Heart left ventricle (tissue), 16 donors: ENCODE results near the gene HIVEP2. TPM values are rescaled to one million over a fixed set of nuclear protein-coding genes. Genes with fewer than 3 reads are reported as not detected.

ENCODE experiments used
- ATAC-seq, 4 donors: fragments of 200-7000 bp; cut with Tn5 transposase; one replicate each; pipeline ENCODE4 v1.9.1; 2020 to 2022; ENCODE audit warnings: moderate library complexity in 4 of 4, mild to moderate bottlenecking in 3 of 4, moderate number of reproducible peaks in 1 of 4
- DNase-seq, 5 donors: peaks; one replicate each; pipeline ENCODE4 v3.0.0-alpha.2; 2020
- H3K27ac ChIP-seq, 12 donors: fragments of 200-600 bp; sonication (generic) in 4 of 12; one replicate each; pipeline versions ENCODE4 v1.5.0 to v1.8.0; 2016 to 2022; ENCODE audit warnings: mild to moderate bottlenecking in 2 of 12
- H3K27me3 ChIP-seq, 9 donors: fragments of 200-600 bp; sonication (generic) in 2 of 9; one replicate each; pipeline versions ENCODE4 v1.5.1 to v1.8.0; 2016 to 2022; ENCODE audit warnings: mild to moderate bottlenecking in 3 of 9
- H3K36me3 ChIP-seq, 9 donors: fragments of 200-600 bp; sonication (generic) in 2 of 9; one replicate each; pipeline versions ENCODE4 v1.5.0 to v1.8.0; 2018 to 2022; ENCODE audit warnings: mild to moderate bottlenecking in 2 of 9
- H3K4me1 ChIP-seq, 12 donors: fragments of 200-600 bp; sonication (generic) in 4 of 12; one replicate each; pipeline versions ENCODE4 v1.5.0 to v1.8.0; 2016 to 2022; ENCODE audit warnings: mild to moderate bottlenecking in 3 of 12
- H3K4me3 ChIP-seq, 12 donors: fragments of 200-600 bp; sonication (generic) in 4 of 12; one replicate each; pipeline versions ENCODE4 v1.5.0 to v1.8.0; 2017 to 2022; ENCODE audit warnings: mild to moderate bottlenecking in 9 of 12, moderate library complexity in 4 of 12
- H3K9me3 ChIP-seq, 12 donors: fragments of 200-600 bp; sonication (generic) in 4 of 12; one replicate each; pipeline versions ENCODE4 v1.5.0 to v1.8.0; 2016 to 2022; ENCODE audit warnings: mild to moderate bottlenecking in 1 of 12
- POLR2A ChIP-seq, 2 donors: fragments of 450-650 bp; IDR thresholded peaks; one replicate each; pipeline ENCODE4 v1.6.1; 2017; ENCODE audit warnings: antibody characterized with exemption in 2 of 2, mild to moderate bottlenecking in 2 of 2, moderate library complexity in 2 of 2
- WGBS, 4 donors: extraction: QIAGEN DNeasy Blood & Tissue Kit in 2 of 4; methylation state at CpG; one replicate each; pipeline versions ENCODE4 v1.1.5 to v1.1.7; 2013 to 2018; 5-methylcytosine and 5-hydroxymethylcytosine counted together
- intact Hi-C, 10 donors: fragments of 100-400 bp; cut with DNase I; formaldehyde crosslinking; loops; one replicate each; pipeline versions ENCODE4 v1.11.1 to v1.14.2; 2022
- polyA plus RNA-seq, 2 donors: library from polyadenylated mRNA; stranded (reverse); fragments of 200-250 nt; gene quantifications; one replicate each; pipeline ENCODE4 v1.2.3, GENCODE V29; 2013
- total RNA-seq, 9 donors: library from RNA; depleted of rRNA in 2 of 9; stranded (reverse); fragments of >200 nt in 2 of 9; fragmentation: NEBNext Ultra II Directional in 3 of 9; extraction: Animal tissue kit (Norgen Biotek cat#: 25700) in 3 of 9; gene quantifications; one replicate each; pipeline versions ENCODE4 v1.1.0 to v1.2.4, GENCODE V29; 2016 to 2023
- TF ChIP-seq, protein P1 (sequence below), 12 donors: fragments of 200-600 bp; sonication (generic) in 4 of 12; IDR thresholded peaks; one replicate each; pipeline versions ENCODE4 v1.5.0 to v1.8.0; 2018 to 2022; ENCODE audit warnings: antibody characterized with exemption in 12 of 12, mild to moderate bottlenecking in 5 of 12
- donor health status: ischemic (EF 13 %, LVEDD 7.1; RV severe dilation, severe dysfunction).
- donor health status: healthy with polysubstance abuse.
- donor health status: DM: no; HTN: yes; CAD: no.
- donor health status: DM: no; HTN: no; CAD: no.
- donor health status: ischemic (EF 25% LVEDD 6.9; RV normal size, moderate dysfunction).
- donor health status: ischemic (EF 25% LVEDD 5.7; RV mildly dilated, moderate dysfunction).
- donor health status: healthy.
- donor health status: DM: yes; HTN: yes; CAD: no.
- donor health status: ischemic (EF 35%, LVEDD 5.7; RV mildly dilated, moderate dysfunction).
- donor health status: nonischemic (EF 11% LVEDD 7.7; RV severe dilation, severe dysfunction).
- donor health status: DM: yes; HTN: yes; CAD: no.
- donor health status: PGD.
- donor health status: ischemic (EF 29% LVEDD 5.4; RV normal size, mild dysfunction).
- donor health status: nonischemic (EF 23%, LVEDD 6.1; RV moderate dilation, normal function).

Gene HIVEP2
- total and polyA plus RNA-seq, 11 donors, result 2.7 to 31.2 (median 20.4) TPM

DNA sequence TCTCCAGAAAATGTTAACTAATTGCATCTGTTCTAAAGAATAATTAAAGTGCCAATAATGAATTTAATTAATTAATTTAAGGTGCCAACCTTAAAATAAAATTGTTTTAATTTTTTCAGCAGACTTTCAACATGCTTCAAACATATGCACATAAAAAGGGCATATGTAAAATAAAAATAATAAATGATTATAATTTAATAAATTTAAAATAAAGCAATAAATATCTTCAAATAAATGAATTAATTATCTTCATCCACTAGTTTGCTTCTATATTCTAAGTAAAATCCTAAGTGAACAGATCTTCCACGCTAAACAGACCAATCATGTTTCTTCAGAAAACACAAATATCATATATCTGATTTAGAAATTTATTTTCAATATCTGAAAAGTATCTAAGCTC lies 119.2 kb downstream of the HIVEP2 start:
- Histone ChIP-seq H3K27ac (no peak overlapping the region), H3K36me3 (no peaks in the 10 kb centered on the region), H3K27me3 (no peaks in the 10 kb centered on the region), H3K9me3 (no peaks in the 10 kb centered on the region), H3K4me3 (no peak overlapping the region), H3K4me1 (peaks cover 3 to 75% (median 55%) of the 10 kb centered on the region in 12 donors)
- intact Hi-C loops, result loop anchor here in 2 of 10 donors (10.0 kb wide), 2 partner anchors 59 to 131 kb away; no protein-coding TSS in a partner anchor
- WGBS, 4 donors, result 96 to 100% (median 98%) methylated on average over 1 of the region's 1 CpG
- ATAC-seq, result no peak
- TF ChIP-seq POLR2A (IDR thresholded peaks at IDR 0.05), result no peak
- TF ChIP-seq, protein P1, sequence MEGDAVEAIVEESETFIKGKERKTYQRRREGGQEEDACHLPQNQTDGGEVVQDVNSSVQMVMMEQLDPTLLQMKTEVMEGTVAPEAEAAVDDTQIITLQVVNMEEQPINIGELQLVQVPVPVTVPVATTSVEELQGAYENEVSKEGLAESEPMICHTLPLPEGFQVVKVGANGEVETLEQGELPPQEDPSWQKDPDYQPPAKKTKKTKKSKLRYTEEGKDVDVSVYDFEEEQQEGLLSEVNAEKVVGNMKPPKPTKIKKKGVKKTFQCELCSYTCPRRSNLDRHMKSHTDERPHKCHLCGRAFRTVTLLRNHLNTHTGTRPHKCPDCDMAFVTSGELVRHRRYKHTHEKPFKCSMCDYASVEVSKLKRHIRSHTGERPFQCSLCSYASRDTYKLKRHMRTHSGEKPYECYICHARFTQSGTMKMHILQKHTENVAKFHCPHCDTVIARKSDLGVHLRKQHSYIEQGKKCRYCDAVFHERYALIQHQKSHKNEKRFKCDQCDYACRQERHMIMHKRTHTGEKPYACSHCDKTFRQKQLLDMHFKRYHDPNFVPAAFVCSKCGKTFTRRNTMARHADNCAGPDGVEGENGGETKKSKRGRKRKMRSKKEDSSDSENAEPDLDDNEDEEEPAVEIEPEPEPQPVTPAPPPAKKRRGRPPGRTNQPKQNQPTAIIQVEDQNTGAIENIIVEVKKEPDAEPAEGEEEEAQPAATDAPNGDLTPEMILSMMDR (IDR thresholded peaks at IDR 0.05), result no peak
- DNase-seq, result no peak

DNA sequence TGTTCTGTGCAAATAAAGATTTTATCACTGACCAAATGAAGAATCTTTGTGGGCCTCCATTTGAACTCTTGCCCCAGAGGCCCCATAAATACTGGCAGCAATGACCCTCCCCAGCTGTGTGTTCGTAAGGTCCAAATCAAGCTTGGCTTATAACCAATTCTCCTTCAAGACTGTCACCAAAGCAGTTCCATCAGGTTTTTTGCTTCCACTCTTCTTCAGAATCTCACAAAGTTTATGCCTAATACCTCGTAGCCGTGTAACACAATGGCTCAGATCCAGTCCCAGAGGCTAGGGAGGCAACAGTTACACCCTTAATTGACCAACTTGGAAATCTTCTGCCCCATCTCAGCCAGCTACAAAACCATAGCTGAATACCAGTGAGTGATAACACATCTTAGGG lies 120.5 kb downstream of the HIVEP2 start:
- 31 to 57% (median 37%) methylated on average over 3 of the region's 3 CpGs for WGBS, 4 donors
- H3K36me3 ChIP-seq, result no peaks in the 10 kb centered on the region

DNA sequence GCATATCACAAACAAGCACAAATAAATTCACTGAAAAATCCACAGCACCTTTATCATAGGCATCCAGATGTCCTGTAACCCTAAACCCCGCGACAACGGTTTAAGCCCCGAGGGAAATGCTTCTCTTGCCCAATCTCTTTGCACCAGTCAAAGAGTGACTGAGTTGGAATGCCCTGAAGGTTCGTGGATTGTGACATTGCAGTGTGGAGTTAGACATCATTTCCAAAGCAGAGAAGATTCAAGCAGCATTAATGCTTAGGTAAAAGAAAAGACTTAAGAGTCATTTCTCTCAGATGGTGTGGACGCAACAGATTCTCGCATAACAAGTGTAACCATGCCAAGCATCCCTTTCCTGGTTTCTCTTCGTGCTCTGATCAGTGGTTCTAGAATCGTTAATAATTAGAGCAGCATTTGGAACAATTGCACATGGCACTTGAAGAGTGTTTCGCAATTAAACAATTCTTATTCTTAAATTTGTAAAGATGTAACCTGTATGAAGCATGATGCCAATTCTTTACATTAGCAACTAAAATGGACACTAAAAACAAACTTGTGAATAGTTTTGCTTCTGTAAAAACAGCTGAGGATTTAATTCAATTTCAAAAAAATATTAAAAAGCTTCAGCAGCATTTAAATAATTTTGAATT lies 121.6 kb downstream of the HIVEP2 start:
- TF ChIP-seq, protein P1 (IDR thresholded peaks at IDR 0.05), result peak in 1 of 12 donors; percentile 1
- TF ChIP-seq POLR2A (IDR thresholded peaks at IDR 0.05), result no peak
- DNase-seq (no peak), ATAC-seq (no peak)
- WGBS, 4 donors, result 80 to 87% (median 85%) methylated on average over 10 of the region's 10 CpGs
- Histone ChIP-seq H3K4me1 (peaks cover 6 to 76% (median 64%) of the 10 kb centered on the region in 12 donors), H3K4me3 (no peak overlapping the region), H3K27ac (no peak overlapping the region), H3K9me3 (no peaks in the 10 kb centered on the region), H3K27me3 (no peaks in the 10 kb centered on the region), H3K36me3 (no peaks in the 10 kb centered on the region)
- intact Hi-C loops, result loop anchor here in 3 of 10 donors (5.0 to 10.0 kb wide), 3 partner anchors 61 to 129 kb away; partner anchors contain the start of gene HIVEP2 (in 1 of the 3)

More for the DNA sequence above, 120.5 kb downstream of the HIVEP2 start:
- Histone ChIP-seq H3K9me3 (no peaks in the 10 kb centered on the region), H3K27me3 (no peaks in the 10 kb centered on the region), H3K4me1 (peaks cover 6 to 73% (median 58%) of the 10 kb centered on the region in 12 donors), H3K27ac (no peak overlapping the region), H3K4me3 (no peak overlapping the region)
- intact Hi-C loops, result loop anchor here in 3 of 10 donors (5.0 to 10.0 kb wide), 3 partner anchors 60 to 130 kb away; partner anchors contain the start of gene HIVEP2 (in 1 of the 3)
- DNase-seq (no peak), ATAC-seq (no peak)
- no peak for TF ChIP-seq POLR2A (IDR thresholded peaks at IDR 0.05)
- TF ChIP-seq, protein P1 (IDR thresholded peaks at IDR 0.05), result no peak

DNA sequence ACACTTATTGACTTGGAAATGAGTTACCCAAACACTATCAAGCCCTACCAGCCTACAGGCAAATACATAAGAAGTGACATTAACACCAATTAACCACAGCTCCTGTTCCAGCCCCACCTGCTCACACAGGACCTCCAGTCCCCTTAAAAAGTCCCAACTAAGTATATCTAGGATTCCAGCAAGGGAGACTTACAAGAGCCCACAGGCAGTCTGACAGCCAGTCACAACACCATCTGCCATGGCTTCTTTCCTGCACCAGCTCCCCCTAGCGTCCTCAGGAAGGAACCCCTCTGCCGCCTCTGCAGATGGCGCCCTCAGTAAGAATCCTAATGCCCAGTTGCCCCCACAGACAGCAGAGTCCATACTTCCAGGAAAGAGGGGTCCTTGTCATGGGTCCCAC lies 122.1 kb downstream of the HIVEP2 start:
- Histone ChIP-seq H3K36me3 (no peaks in the 10 kb centered on the region), H3K27ac (no peak overlapping the region), H3K9me3 (no peaks in the 10 kb centered on the region), H3K4me3 (no peak overlapping the region), H3K4me1 (peaks cover 6 to 76% (median 60%) of the 10 kb centered on the region in 12 donors), H3K27me3 (no peaks in the 10 kb centered on the region)
- DNase-seq (no peak), ATAC-seq (no peak)
- TF ChIP-seq, protein P1 (IDR thresholded peaks at IDR 0.05), result peak in 4 of 12 donors; percentile 14 to 25 (median 20)
- TF ChIP-seq POLR2A (IDR thresholded peaks at IDR 0.05), result no peak
- 70 to 76% (median 73%) methylated on average over 3 of the region's 3 CpGs; no CpG with 5 or more reads in 1 of the 4 donors for WGBS, 4 donors
- intact Hi-C loops, result loop anchor here in 3 of 10 donors (5.0 to 10.0 kb wide), 3 partner anchors 62 to 128 kb away; partner anchors contain the start of gene HIVEP2 (in 1 of the 3)
